GM23248 (cell line): Measurements from ENCODE around the gene CCNY. TPM values are rescaled to one million over a fixed set of nuclear protein-coding genes. Genes with fewer than 3 reads are reported as not detected.

ENCODE experiments used
- DNase-seq: peaks from one replicate; pipeline ENCODE4 v3.0.0-alpha.2; 2015
- H2AFZ ChIP-seq: fragments of 200-600 bp; sonication (generic); 2 replicates; pipeline ENCODE4 v1.6.1; 2016; ENCODE audit warnings: antibody characterized with exemption
- H3F3A ChIP-seq: fragments of 200-600 bp; sonication (generic); 2 replicates; pipeline ENCODE4 v1.6.1; 2016; ENCODE audit warnings: mild to moderate bottlenecking, antibody characterized with exemption, mixed run types; ENCODE audit not compliant: insufficient read depth
- H3K27ac ChIP-seq: fragments of 200-600 bp; sonication (generic); 2 replicates; pipeline ENCODE4 v1.5.1; 2016; ENCODE audit warnings: mild to moderate bottlenecking
- H3K27me3 ChIP-seq: fragments of 200-600 bp; sonication (generic); replicated peaks from 2 replicates; pipeline ENCODE4 v1.6.1; 2016; ENCODE audit warnings: mild to moderate bottlenecking; ENCODE audit not compliant: insufficient read depth
- H3K36me3 ChIP-seq: fragments of 200-600 bp; sonication (generic); 2 replicates; pipeline ENCODE4 v1.6.1; 2016; ENCODE audit warnings: low read depth, mild to moderate bottlenecking
- H3K4me1 ChIP-seq: fragments of 200-600 bp; sonication (generic); 2 replicates; pipeline ENCODE4 v1.6.1; 2016; ENCODE audit warnings: mild to moderate bottlenecking; ENCODE audit not compliant: insufficient read depth
- H3K4me2 ChIP-seq: fragments of 200-600 bp; sonication (generic); one replicate; pipeline ENCODE4 v1.6.1; 2016; ENCODE audit warnings: mild to moderate bottlenecking; ENCODE audit not compliant: unreplicated experiment
- H3K4me3 ChIP-seq: fragments of 200-600 bp; sonication (generic); 2 replicates; pipeline ENCODE4 v1.5.1; 2016; ENCODE audit warnings: mild to moderate bottlenecking
- H3K79me2 ChIP-seq: fragments of 200-600 bp; sonication (generic); 2 replicates; pipeline ENCODE4 v1.6.1; 2016; ENCODE audit warnings: mild to moderate bottlenecking; ENCODE audit not compliant: insufficient read depth
- H3K9ac ChIP-seq: fragments of 200-600 bp; sonication (generic); 2 replicates; pipeline ENCODE4 v1.6.1; 2016; ENCODE audit warnings: mild to moderate bottlenecking
- H3K9me2 ChIP-seq: fragments of 200-600 bp; sonication (generic); 2 replicates; pipeline ENCODE4 v1.6.1; 2016; ENCODE audit warnings: mixed run types, mild to moderate bottlenecking, moderate library complexity; ENCODE audit not compliant: insufficient read depth
- H3K9me3 ChIP-seq: fragments of 200-600 bp; sonication (generic); one replicate; pipeline ENCODE4 v1.6.1; 2017; ENCODE audit warnings: low read depth
- H4K20me1 ChIP-seq: fragments of 200-600 bp; sonication (generic); 2 replicates; pipeline ENCODE4 v1.6.0; 2016; ENCODE audit not compliant: insufficient read depth
- EZH2 ChIP-seq: fragments of 200-600 bp; sonication (generic); IDR thresholded peaks from 2 replicates; pipeline ENCODE4 v1.6.1; 2018; ENCODE audit warnings: antibody characterized with exemption, mild to moderate bottlenecking; ENCODE audit not compliant: insufficient read depth, poor library complexity, severe bottlenecking
- EZH2phosphoT487 ChIP-seq: fragments of 200-600 bp; sonication (generic); IDR thresholded peaks from 2 replicates; pipeline ENCODE4 v1.6.1; 2018; ENCODE audit warnings: antibody characterized with exemption, moderate library complexity, mild to moderate bottlenecking, low read depth; ENCODE audit not compliant: insufficient read depth
- WGBS, 2 experiments: methylation state at CpG; one replicate each; pipeline ENCODE4 v1.1.6; 2015 to 2017; ENCODE audit warnings: low lambda C conversion rate in 2 of 2, low coverage in 1 of 2; ENCODE audit errors: missing lambda C conversion rate in 2 of 2; 5-methylcytosine and 5-hydroxymethylcytosine counted together
- in situ Hi-C: fragments of 300-500 bp; cut with MboI; formaldehyde crosslinking; loops from 2 replicates; pipeline ENCODE4 v1.15.0; 2020
- polyA plus RNA-seq: library from polyadenylated mRNA; unstranded; fragments of >200 nt; fragmentation: Nextera tagmentation; extraction: Ambion mirVana; gene quantifications from 2 replicates; pipeline ENCODE4 v1.2.1, GENCODE V29; 2016
- total RNA-seq: library from RNA; depleted of rRNA; stranded (reverse); fragments of >200 nt; shearing (Covaris generic); gene quantifications from 2 replicates; pipeline ENCODE4 v1.2.3, GENCODE V29; 2014

The CCNY gene
- total and polyA plus RNA-seq, 2 experiments from 2014 or later = 12.8 to 70.4 TPM

DNA sequence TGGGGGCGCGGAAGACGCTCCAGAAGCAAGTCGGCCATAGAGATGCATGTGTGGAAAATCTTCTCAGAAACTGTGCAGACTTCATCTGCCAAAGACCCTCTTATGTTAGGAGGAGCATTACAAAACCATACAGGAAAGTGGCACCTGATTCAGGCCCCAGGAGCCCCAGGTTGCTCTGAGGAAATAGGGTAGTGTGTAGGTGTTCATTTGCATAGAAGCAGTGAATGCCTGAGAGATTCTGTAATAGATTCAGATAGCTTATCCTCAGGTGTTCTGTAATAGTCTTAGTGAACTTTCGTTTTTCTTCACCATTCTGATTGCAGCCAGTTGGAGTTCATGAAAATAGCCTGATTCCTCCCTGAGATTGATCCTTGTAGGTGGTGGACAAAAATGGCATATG lies 162.4 kb downstream of the CCNY start:
- peaks cover 6% of the 10 kb centered on the region; the same call in 1 of the 2 replicates for H3F3A ChIP-seq
- H3K9ac ChIP-seq = no peak overlapping the region
- DNase-seq = no peak
- H2AFZ ChIP-seq = no peak overlapping the region
- peaks cover 8% of the 10 kb centered on the region for H4K20me1 ChIP-seq
- no peaks in the 10 kb centered on the region for H3K27me3 ChIP-seq
- no peak overlapping the region for H3K4me3 ChIP-seq
- H3K27ac ChIP-seq = no peak overlapping the region
- no peaks in the 10 kb centered on the region for H3K9me3 ChIP-seq
- no peak for TF ChIP-seq EZH2phosphoT487
- no peak for TF ChIP-seq EZH2
- peaks cover 99% of the 10 kb centered on the region for H3K79me2 ChIP-seq
- no peaks in the 10 kb centered on the region for H3K36me3 ChIP-seq
- peaks cover 11% of the 10 kb centered on the region for H3K4me1 ChIP-seq
- no peak overlapping the region for H3K4me2 ChIP-seq
- in situ Hi-C loops = no loop called here
- no peaks in the 10 kb centered on the region for H3K9me2 ChIP-seq
- 96 to 98% methylated on average over 5 of the region's 5 CpGs for WGBS, 2 experiments

- Histone ChIP-seq H3K27ac (no peak overlapping the region), H3K4me2 (no peak overlapping the region), H3K9me2 (no peaks in the 10 kb centered on the region), H3K9ac (no peak overlapping the region), H3K4me1 (no peaks in the 10 kb centered on the region), H3K9me3 (no peaks in the 10 kb centered on the region), H3K27me3 (no peaks in the 10 kb centered on the region), H3K79me2 (peaks cover 94% of the 10 kb centered on the region), H3K4me3 (no peak overlapping the region), H2AFZ (no peak overlapping the region), H3F3A (no peaks in the 10 kb centered on the region), H3K36me3 (no peaks in the 10 kb centered on the region), H4K20me1 (no peaks in the 10 kb centered on the region)
- DNase-seq = no peak
- WGBS, 2 experiments = 97 to 98% methylated on average over 2 of the region's 2 CpGs
- in situ Hi-C loops = no loop called here
- TF ChIP-seq EZH2phosphoT487 (no peak), EZH2 (no peak)
Observed at GRCh38 chr10:35501923-35502322, 165.6 kb downstream of the CCNY start.

DNA sequence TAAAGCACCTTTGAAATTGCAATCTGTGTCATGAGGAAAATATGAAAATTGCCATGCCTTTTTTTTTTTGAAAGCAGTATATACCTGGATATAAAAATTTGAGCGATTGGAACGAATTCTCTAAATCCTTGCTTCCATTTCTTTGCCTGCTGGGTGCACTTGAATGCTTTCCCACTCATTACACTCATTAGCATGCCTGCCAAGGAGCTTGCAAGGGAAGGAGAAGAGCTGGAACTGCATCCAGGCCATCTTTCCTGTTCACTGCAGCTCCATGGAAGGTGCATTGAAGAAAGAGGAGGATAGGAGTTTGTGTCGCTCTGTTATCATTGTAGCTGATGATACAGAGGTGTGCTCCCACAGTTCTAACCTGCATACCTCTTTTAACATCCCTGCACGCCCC lies 166.4 kb downstream of the CCNY start:
- whole genome bisulfite sequencing, 2 experiments = 81 to 84% methylated on average over 4 of the region's 4 CpGs

DNA sequence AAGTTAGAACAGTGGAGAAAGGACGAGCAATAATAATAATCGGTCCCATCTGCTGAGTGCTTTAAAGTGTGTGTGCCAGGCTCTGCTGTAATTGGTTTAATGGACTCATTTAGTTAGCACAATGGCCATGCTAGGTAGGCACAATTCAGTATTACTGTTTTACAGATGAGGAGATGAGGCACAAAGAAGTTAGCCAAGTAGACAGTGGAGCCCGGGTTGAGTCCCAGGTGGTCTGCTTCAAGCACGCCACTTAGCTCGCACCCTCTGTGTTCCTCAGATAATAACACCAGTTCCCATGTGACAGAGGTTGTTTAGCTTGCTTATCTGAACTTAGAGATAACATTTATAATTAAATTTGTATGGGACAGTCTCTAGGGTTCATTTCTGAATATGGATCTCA lies 167.3 kb downstream of the CCNY start:
- Histone ChIP-seq H3K27ac (no peak overlapping the region), H3K36me3 (no peaks in the 10 kb centered on the region), H3K79me2 (peaks cover 94% of the 10 kb centered on the region), H3K4me3 (no peak overlapping the region), H3K4me1 (no peaks in the 10 kb centered on the region), H2AFZ (no peak overlapping the region), H3K9me3 (no peaks in the 10 kb centered on the region), H3K9ac (no peak overlapping the region), H3F3A (no peaks in the 10 kb centered on the region), H3K4me2 (no peak overlapping the region), H3K27me3 (no peaks in the 10 kb centered on the region), H3K9me2 (no peaks in the 10 kb centered on the region), H4K20me1 (no peaks in the 10 kb centered on the region)
- TF ChIP-seq EZH2phosphoT487 (no peak), EZH2 (no peak)
- 91 to 94% methylated on average over 5 of the region's 5 CpGs for WGBS, 2 experiments
- DNase-seq = no peak
- in situ Hi-C loops = no loop called here

More for the DNA sequence above, 166.4 kb downstream of the CCNY start:
- no peak for TF ChIP-seq EZH2phosphoT487
- no peak for TF ChIP-seq EZH2
- no peak overlapping the region for H3K4me2 ChIP-seq
- no peaks in the 10 kb centered on the region for H3K4me1 ChIP-seq
- H3K9me3 ChIP-seq = no peaks in the 10 kb centered on the region
- no peak overlapping the region for H3K4me3 ChIP-seq
- H3K79me2 ChIP-seq = peaks cover 94% of the 10 kb centered on the region
- no peak overlapping the region for H3K27ac ChIP-seq
- no peaks in the 10 kb centered on the region for H3F3A ChIP-seq
- H3K27me3 ChIP-seq = no peaks in the 10 kb centered on the region
- DNase-seq = no peak
- in situ Hi-C loops = no loop called here
- no peak overlapping the region for H2AFZ ChIP-seq
- no peaks in the 10 kb centered on the region for H3K36me3 ChIP-seq
- H3K9me2 ChIP-seq = no peaks in the 10 kb centered on the region
- no peak overlapping the region for H3K9ac ChIP-seq
- no peaks in the 10 kb centered on the region for H4K20me1 ChIP-seq

- in situ Hi-C loops = no loop called here
- H3K4me2 ChIP-seq = no peak overlapping the region
- DNase-seq = no peak
- H3K27ac ChIP-seq = no peak overlapping the region
- TF ChIP-seq EZH2phosphoT487 = no peak
- no peak for TF ChIP-seq EZH2
- 93 to 100% methylated on average over 1 of the region's 1 CpG for WGBS, 2 experiments
- peaks cover 94% of the 10 kb centered on the region for H3K79me2 ChIP-seq
- H2AFZ ChIP-seq = no peak overlapping the region
- no peaks in the 10 kb centered on the region for H3K9me3 ChIP-seq
- H3K27me3 ChIP-seq = no peaks in the 10 kb centered on the region
- H3K36me3 ChIP-seq = no peaks in the 10 kb centered on the region
- no peaks in the 10 kb centered on the region for H3K9me2 ChIP-seq
- no peaks in the 10 kb centered on the region for H3K4me1 ChIP-seq
- H3F3A ChIP-seq = no peaks in the 10 kb centered on the region
- H3K9ac ChIP-seq = no peak overlapping the region
- no peak overlapping the region for H3K4me3 ChIP-seq
- no peaks in the 10 kb centered on the region for H4K20me1 ChIP-seq
Observed at GRCh38 chr10:35504132-35504531, 167.8 kb downstream of the CCNY start.
